ENCODE data around the gene EXT2. TPM values are rescaled to one million over a fixed set of nuclear protein-coding genes. Genes with fewer than 3 reads are reported as not detected.

EXT2 gene
- total RNA-seq, 4 donors from 2014 or later, result 52.6 to 116 (median 81.3) TPM

GRCh38 chr11:44199298-44199697 lies 103.8 kb downstream of the EXT2 start:
- no peak for TF ChIP-seq CTCF (IDR thresholded peaks at IDR 0.05)
- TF ChIP-seq POLR2A (IDR thresholded peaks at IDR 0.05), result no peak
- Histone ChIP-seq H3K4me3 (no peak overlapping the region), H3K27ac (no peak overlapping the region), H3K27me3 (no peaks in the 10 kb centered on the region), H3K4me1 (no peaks in the 10 kb centered on the region), H3K9me3 (no peaks in the 10 kb centered on the region), H3K36me3 (no peaks in the 10 kb centered on the region)
- no peak for DNase-seq
- intact Hi-C loops (cut with DNase I; ENCODE audit: low total_unique reads), result no loop called here

- no peak for DNase-seq
- no peaks in the 10 kb centered on the region for H3K9me3 ChIP-seq
- H3K4me1 ChIP-seq, result no peaks in the 10 kb centered on the region
- H3K27ac ChIP-seq, result no peak overlapping the region
- H3K36me3 ChIP-seq, result no peaks in the 10 kb centered on the region
- no peak overlapping the region for H3K4me3 ChIP-seq
- H3K27me3 ChIP-seq, result no peaks in the 10 kb centered on the region
- intact Hi-C loops (cut with DNase I; ENCODE audit: low total_unique reads), result no loop called here
- TF ChIP-seq POLR2A (IDR thresholded peaks at IDR 0.05) (no peak), CTCF (IDR thresholded peaks at IDR 0.05) (no peak)
Observed at GRCh38 chr11:44199816-44200215, 104.3 kb downstream of the EXT2 start.

- intact Hi-C loops (cut with DNase I; ENCODE audit: low total_unique reads), result no loop called here
- H3K9me3 ChIP-seq, result no peaks in the 10 kb centered on the region
- no peaks in the 10 kb centered on the region for H3K36me3 ChIP-seq
- DNase-seq, result no peak
- H3K27me3 ChIP-seq, result no peaks in the 10 kb centered on the region
- no peak overlapping the region for H3K27ac ChIP-seq
- TF ChIP-seq POLR2A (IDR thresholded peaks at IDR 0.05), result no peak
- TF ChIP-seq CTCF (IDR thresholded peaks at IDR 0.05), result no peak
- no peak overlapping the region for H3K4me3 ChIP-seq
- no peaks in the 10 kb centered on the region for H3K4me1 ChIP-seq
Observed at GRCh38 chr11:44203270-44204043, 108.0 kb downstream of the EXT2 start.

GRCh38 chr11:44205352-44205751 lies 109.9 kb downstream of the EXT2 start:
- DNase-seq, result no peak
- Histone ChIP-seq H3K4me1 (no peaks in the 10 kb centered on the region), H3K9me3 (no peaks in the 10 kb centered on the region), H3K27me3 (no peaks in the 10 kb centered on the region), H3K4me3 (no peak overlapping the region), H3K36me3 (no peaks in the 10 kb centered on the region), H3K27ac (no peak overlapping the region)
- intact Hi-C loops (cut with DNase I; ENCODE audit: low total_unique reads), result no loop called here
- TF ChIP-seq CTCF (IDR thresholded peaks at IDR 0.05) (no peak), POLR2A (IDR thresholded peaks at IDR 0.05) (no peak)

- no peak overlapping the region for H3K27ac ChIP-seq
- no peak overlapping the region for H3K4me3 ChIP-seq
- intact Hi-C loops (cut with DNase I; ENCODE audit: low total_unique reads), result no loop called here
- no peaks in the 10 kb centered on the region for H3K9me3 ChIP-seq
- no peaks in the 10 kb centered on the region for H3K36me3 ChIP-seq
- no peaks in the 10 kb centered on the region for H3K27me3 ChIP-seq
- no peak for DNase-seq
- H3K4me1 ChIP-seq, result no peaks in the 10 kb centered on the region
- no peak for TF ChIP-seq CTCF (IDR thresholded peaks at IDR 0.05)
- no peak for TF ChIP-seq POLR2A (IDR thresholded peaks at IDR 0.05)
Observed at GRCh38 chr11:44205836-44206235, 110.4 kb downstream of the EXT2 start.
